ENCODE results near the gene SREK1. TPM values are rescaled to one million over a fixed set of nuclear protein-coding genes. Genes with fewer than 3 reads are reported as not detected.

Gene SREK1
- total RNA-seq, 1 experiment from 2014 or later = 38.4 TPM

DNA sequence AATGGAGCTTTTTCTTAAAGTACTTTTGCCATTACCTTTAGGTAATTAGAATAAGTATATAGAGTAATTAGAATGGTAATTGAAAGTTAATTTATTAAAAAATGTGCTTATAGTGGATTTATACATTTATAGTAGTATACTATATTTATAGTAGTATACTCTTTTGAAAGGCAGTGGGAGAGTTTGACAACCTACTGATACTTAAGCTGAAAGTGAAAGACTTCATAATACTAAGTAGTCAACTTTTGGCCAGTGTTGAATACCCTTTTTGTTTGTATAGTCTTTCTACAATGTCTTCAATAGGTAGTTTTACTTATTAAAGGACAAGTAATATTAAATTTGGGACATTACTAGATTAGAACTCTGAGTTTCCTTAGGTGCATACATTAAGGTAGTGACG lies 12.9 kb downstream of the SREK1 start:
- POLR2A ChIA-PET = no interaction called here
- H3K27me3 Mint-ChIP-seq (ENCODE audit: low read depth) = no peaks in the 10 kb centered on the region
- ATAC-seq = no peak
- H3K27ac Mint-ChIP-seq = no peak overlapping the region
- CTCF ChIA-PET = no interaction called here
- no peaks in the 10 kb centered on the region for H3K9me3 Mint-ChIP-seq
- H3K4me1 Mint-ChIP-seq = peaks cover 21% of the 10 kb centered on the region
- TF ChIP-seq, protein P1, sequence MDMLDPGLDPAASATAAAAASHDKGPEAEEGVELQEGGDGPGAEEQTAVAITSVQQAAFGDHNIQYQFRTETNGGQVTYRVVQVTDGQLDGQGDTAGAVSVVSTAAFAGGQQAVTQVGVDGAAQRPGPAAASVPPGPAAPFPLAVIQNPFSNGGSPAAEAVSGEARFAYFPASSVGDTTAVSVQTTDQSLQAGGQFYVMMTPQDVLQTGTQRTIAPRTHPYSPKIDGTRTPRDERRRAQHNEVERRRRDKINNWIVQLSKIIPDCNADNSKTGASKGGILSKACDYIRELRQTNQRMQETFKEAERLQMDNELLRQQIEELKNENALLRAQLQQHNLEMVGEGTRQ (CRISPR knock-in tag; IDR thresholded peaks at IDR 0.05) = no peak
- TF ChIP-seq JAZF1 (CRISPR knock-in tag; IDR thresholded peaks at IDR 0.05) (no peak), NFE2L1 (CRISPR knock-in tag; IDR thresholded peaks at IDR 0.05) (no peak), ETV6 (CRISPR knock-in tag; IDR thresholded peaks at IDR 0.05) (no peak), NFATC4 (CRISPR knock-in tag; IDR thresholded peaks at IDR 0.05) (no peak), SOX15 (CRISPR knock-in tag; IDR thresholded peaks at IDR 0.05) (no peak), ZNF232 (CRISPR knock-in tag; IDR thresholded peaks at IDR 0.05) (no peak)
- TF ChIP-seq, protein P2, sequence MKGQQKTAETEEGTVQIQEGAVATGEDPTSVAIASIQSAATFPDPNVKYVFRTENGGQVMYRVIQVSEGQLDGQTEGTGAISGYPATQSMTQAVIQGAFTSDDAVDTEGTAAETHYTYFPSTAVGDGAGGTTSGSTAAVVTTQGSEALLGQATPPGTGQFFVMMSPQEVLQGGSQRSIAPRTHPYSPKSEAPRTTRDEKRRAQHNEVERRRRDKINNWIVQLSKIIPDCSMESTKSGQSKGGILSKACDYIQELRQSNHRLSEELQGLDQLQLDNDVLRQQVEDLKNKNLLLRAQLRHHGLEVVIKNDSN (CRISPR knock-in tag; IDR thresholded peaks at IDR 0.05) = no peak
- TF ChIP-seq, protein P3, sequence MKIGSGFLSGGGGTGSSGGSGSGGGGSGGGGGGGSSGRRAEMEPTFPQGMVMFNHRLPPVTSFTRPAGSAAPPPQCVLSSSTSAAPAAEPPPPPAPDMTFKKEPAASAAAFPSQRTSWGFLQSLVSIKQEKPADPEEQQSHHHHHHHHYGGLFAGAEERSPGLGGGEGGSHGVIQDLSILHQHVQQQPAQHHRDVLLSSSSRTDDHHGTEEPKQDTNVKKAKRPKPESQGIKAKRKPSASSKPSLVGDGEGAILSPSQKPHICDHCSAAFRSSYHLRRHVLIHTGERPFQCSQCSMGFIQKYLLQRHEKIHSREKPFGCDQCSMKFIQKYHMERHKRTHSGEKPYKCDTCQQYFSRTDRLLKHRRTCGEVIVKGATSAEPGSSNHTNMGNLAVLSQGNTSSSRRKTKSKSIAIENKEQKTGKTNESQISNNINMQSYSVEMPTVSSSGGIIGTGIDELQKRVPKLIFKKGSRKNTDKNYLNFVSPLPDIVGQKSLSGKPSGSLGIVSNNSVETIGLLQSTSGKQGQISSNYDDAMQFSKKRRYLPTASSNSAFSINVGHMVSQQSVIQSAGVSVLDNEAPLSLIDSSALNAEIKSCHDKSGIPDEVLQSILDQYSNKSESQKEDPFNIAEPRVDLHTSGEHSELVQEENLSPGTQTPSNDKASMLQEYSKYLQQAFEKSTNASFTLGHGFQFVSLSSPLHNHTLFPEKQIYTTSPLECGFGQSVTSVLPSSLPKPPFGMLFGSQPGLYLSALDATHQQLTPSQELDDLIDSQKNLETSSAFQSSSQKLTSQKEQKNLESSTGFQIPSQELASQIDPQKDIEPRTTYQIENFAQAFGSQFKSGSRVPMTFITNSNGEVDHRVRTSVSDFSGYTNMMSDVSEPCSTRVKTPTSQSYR (CRISPR knock-in tag; IDR thresholded peaks at IDR 0.05) = no peak
- TF ChIP-seq, protein P4, sequence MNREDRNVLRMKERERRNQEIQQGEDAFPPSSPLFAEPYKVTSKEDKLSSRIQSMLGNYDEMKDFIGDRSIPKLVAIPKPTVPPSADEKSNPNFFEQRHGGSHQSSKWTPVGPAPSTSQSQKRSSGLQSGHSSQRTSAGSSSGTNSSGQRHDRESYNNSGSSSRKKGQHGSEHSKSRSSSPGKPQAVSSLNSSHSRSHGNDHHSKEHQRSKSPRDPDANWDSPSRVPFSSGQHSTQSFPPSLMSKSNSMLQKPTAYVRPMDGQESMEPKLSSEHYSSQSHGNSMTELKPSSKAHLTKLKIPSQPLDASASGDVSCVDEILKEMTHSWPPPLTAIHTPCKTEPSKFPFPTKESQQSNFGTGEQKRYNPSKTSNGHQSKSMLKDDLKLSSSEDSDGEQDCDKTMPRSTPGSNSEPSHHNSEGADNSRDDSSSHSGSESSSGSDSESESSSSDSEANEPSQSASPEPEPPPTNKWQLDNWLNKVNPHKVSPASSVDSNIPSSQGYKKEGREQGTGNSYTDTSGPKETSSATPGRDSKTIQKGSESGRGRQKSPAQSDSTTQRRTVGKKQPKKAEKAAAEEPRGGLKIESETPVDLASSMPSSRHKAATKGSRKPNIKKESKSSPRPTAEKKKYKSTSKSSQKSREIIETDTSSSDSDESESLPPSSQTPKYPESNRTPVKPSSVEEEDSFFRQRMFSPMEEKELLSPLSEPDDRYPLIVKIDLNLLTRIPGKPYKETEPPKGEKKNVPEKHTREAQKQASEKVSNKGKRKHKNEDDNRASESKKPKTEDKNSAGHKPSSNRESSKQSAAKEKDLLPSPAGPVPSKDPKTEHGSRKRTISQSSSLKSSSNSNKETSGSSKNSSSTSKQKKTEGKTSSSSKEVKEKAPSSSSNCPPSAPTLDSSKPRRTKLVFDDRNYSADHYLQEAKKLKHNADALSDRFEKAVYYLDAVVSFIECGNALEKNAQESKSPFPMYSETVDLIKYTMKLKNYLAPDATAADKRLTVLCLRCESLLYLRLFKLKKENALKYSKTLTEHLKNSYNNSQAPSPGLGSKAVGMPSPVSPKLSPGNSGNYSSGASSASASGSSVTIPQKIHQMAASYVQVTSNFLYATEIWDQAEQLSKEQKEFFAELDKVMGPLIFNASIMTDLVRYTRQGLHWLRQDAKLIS (CRISPR knock-in tag; IDR thresholded peaks at IDR 0.05; ENCODE audit: borderline replicate concordance) = no peak
- TF ChIP-seq, protein P5, sequence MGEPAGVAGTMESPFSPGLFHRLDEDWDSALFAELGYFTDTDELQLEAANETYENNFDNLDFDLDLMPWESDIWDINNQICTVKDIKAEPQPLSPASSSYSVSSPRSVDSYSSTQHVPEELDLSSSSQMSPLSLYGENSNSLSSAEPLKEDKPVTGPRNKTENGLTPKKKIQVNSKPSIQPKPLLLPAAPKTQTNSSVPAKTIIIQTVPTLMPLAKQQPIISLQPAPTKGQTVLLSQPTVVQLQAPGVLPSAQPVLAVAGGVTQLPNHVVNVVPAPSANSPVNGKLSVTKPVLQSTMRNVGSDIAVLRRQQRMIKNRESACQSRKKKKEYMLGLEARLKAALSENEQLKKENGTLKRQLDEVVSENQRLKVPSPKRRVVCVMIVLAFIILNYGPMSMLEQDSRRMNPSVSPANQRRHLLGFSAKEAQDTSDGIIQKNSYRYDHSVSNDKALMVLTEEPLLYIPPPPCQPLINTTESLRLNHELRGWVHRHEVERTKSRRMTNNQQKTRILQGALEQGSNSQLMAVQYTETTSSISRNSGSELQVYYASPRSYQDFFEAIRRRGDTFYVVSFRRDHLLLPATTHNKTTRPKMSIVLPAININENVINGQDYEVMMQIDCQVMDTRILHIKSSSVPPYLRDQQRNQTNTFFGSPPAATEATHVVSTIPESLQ (CRISPR knock-in tag; IDR thresholded peaks at IDR 0.05) = no peak
- peaks cover 27% of the 10 kb centered on the region for H3K36me3 Mint-ChIP-seq
- H3K4me3 Mint-ChIP-seq = no peak overlapping the region
- no peak for DNase-seq (ENCODE audit: low spot score)

DNA sequence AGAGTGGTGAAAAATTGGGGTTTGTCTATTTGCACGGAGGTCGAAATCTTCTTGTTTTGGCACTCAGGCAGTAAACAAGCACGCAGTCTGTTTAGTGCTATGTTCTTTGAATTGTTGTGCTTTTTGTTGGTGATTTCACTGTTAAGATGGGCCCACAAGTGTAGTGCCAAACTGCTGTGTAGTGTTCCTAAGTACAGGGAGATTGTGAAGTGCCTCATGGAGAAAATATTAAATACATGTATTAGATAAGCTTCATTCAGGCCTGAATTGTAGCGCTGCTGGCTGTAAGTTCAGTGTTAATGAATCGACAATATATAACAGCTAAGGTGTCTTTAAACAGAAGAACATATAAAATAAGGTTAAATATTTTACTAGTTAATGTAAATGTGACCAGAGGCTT lies 17.3 kb downstream of the SREK1 start:
- DNase-seq (ENCODE audit: low spot score) = no peak
- Mint-ChIP-seq H3K27me3 (ENCODE audit: low read depth) (no peaks in the 10 kb centered on the region), H3K27ac (no peak overlapping the region), H3K9me3 (no peaks in the 10 kb centered on the region), H3K4me1 (peaks cover 10% of the 10 kb centered on the region), H3K4me3 (no peak overlapping the region), H3K36me3 (peaks cover 63% of the 10 kb centered on the region)
- no peak for TF ChIP-seq GTF2I (CRISPR knock-in tag; conservative IDR thresholded peaks at IDR 0.05)
- TF ChIP-seq SOX15 (CRISPR knock-in tag; IDR thresholded peaks at IDR 0.05) = no peak
- TF ChIP-seq, protein P6, sequence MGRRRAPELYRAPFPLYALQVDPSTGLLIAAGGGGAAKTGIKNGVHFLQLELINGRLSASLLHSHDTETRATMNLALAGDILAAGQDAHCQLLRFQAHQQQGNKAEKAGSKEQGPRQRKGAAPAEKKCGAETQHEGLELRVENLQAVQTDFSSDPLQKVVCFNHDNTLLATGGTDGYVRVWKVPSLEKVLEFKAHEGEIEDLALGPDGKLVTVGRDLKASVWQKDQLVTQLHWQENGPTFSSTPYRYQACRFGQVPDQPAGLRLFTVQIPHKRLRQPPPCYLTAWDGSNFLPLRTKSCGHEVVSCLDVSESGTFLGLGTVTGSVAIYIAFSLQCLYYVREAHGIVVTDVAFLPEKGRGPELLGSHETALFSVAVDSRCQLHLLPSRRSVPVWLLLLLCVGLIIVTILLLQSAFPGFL (CRISPR knock-in tag; IDR thresholded peaks at IDR 0.05; ENCODE audit: borderline replicate concordance) = no peak
- no peak for TF ChIP-seq ZNF263 (CRISPR knock-in tag; IDR thresholded peaks at IDR 0.05; ENCODE audit: low read depth)
- TF ChIP-seq, protein P7, sequence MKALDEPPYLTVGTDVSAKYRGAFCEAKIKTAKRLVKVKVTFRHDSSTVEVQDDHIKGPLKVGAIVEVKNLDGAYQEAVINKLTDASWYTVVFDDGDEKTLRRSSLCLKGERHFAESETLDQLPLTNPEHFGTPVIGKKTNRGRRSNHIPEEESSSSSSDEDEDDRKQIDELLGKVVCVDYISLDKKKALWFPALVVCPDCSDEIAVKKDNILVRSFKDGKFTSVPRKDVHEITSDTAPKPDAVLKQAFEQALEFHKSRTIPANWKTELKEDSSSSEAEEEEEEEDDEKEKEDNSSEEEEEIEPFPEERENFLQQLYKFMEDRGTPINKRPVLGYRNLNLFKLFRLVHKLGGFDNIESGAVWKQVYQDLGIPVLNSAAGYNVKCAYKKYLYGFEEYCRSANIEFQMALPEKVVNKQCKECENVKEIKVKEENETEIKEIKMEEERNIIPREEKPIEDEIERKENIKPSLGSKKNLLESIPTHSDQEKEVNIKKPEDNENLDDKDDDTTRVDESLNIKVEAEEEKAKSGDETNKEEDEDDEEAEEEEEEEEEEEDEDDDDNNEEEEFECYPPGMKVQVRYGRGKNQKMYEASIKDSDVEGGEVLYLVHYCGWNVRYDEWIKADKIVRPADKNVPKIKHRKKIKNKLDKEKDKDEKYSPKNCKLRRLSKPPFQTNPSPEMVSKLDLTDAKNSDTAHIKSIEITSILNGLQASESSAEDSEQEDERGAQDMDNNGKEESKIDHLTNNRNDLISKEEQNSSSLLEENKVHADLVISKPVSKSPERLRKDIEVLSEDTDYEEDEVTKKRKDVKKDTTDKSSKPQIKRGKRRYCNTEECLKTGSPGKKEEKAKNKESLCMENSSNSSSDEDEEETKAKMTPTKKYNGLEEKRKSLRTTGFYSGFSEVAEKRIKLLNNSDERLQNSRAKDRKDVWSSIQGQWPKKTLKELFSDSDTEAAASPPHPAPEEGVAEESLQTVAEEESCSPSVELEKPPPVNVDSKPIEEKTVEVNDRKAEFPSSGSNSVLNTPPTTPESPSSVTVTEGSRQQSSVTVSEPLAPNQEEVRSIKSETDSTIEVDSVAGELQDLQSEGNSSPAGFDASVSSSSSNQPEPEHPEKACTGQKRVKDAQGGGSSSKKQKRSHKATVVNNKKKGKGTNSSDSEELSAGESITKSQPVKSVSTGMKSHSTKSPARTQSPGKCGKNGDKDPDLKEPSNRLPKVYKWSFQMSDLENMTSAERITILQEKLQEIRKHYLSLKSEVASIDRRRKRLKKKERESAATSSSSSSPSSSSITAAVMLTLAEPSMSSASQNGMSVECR (CRISPR knock-in tag; IDR thresholded peaks at IDR 0.05; ENCODE audit: borderline replicate concordance) = no peak
- no peak for TF ChIP-seq HMGA2 (CRISPR knock-in tag; IDR thresholded peaks at IDR 0.05)
- TF ChIP-seq, protein P8, sequence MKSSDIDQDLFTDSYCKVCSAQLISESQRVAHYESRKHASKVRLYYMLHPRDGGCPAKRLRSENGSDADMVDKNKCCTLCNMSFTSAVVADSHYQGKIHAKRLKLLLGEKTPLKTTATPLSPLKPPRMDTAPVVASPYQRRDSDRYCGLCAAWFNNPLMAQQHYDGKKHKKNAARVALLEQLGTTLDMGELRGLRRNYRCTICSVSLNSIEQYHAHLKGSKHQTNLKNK (CRISPR knock-in tag; IDR thresholded peaks at IDR 0.05) = no peak
- TF ChIP-seq ZNF121 (CRISPR knock-in tag; IDR thresholded peaks at IDR 0.05) = no peak
- TF ChIP-seq ZNF423 (CRISPR knock-in tag; IDR thresholded peaks at IDR 0.05) = no peak
- no peak for TF ChIP-seq GABPB1 (CRISPR knock-in tag; IDR thresholded peaks at IDR 0.05)
- ChIA-PET CTCF (no interaction called here), POLR2A (no interaction called here)
- no peak for ATAC-seq
